Measurements from ENCODE around the gene PPP1R3G. TPM values are rescaled to one million over a fixed set of nuclear protein-coding genes. Genes with fewer than 3 reads are reported as not detected.

Gene PPP1R3G
- total and polyA plus RNA-seq, 2 of the 13 experiments (the other 11 are each of a cell fraction or from before 2014, with no cell fraction given), result 1.2 to 1.3 TPM

- TF ChIP-seq GMEB2 (CRISPR knock-in tag; IDR thresholded peaks at IDR 0.05; ENCODE audit: low read depth) (0 out of 2 replicates have a peak, but pooled peaks have one; percentile 32), E2F5 (CRISPR knock-in tag; conservative IDR thresholded peaks at IDR 0.05) (no peak), RFX5 (IDR thresholded peaks at IDR 0.05; ENCODE audit: low read depth, low read length) (peak; percentile 73), ZNF720 (CRISPR knock-in tag; IDR thresholded peaks at IDR 0.05) (no peak), ARNT2 (CRISPR knock-in tag; IDR thresholded peaks at IDR 0.05; ENCODE audit: low read depth) (peak; percentile 95), MLX (CRISPR knock-in tag; IDR thresholded peaks at IDR 0.05) (peak; percentile 98), SP140L (CRISPR knock-in tag; IDR thresholded peaks at IDR 0.05; ENCODE audit: borderline replicate concordance) (peak; percentile 90; the same call in 1 of the 2 replicates), ZNF543 (CRISPR knock-in tag; IDR thresholded peaks at IDR 0.05) (peak; percentile 87), ZNF580 (CRISPR knock-in tag; IDR thresholded peaks at IDR 0.05; ENCODE audit: borderline replicate concordance, low read depth) (peak; percentile 100), RBAK (CRISPR knock-in tag; IDR thresholded peaks at IDR 0.05) (peak; percentile 88), HNRNPL (IDR thresholded peaks at IDR 0.05; ENCODE audit: low read depth, low read length) (no peak), ZNF484 (CRISPR knock-in tag; IDR thresholded peaks at IDR 0.05; ENCODE audit: borderline replicate concordance, low read depth) (no peak), ZNF263 (CRISPR knock-in tag; IDR thresholded peaks at IDR 0.05) (peak; percentile 42; the same call in 1 of the 2 replicates), YEATS4 (CRISPR knock-in tag; IDR thresholded peaks at IDR 0.05; ENCODE audit: borderline replicate concordance) (peak; percentile 91; the same call in 1 of the 2 replicates), ZZZ3 (CRISPR knock-in tag; IDR thresholded peaks at IDR 0.05; ENCODE audit: borderline replicate concordance) (0 out of 2 replicates have a peak, but pooled peaks have one; percentile 15), ZNF180 (CRISPR knock-in tag; IDR thresholded peaks at IDR 0.05; ENCODE audit: borderline replicate concordance, low read depth) (no peak), FOXA1 (IDR thresholded peaks at IDR 0.05) (peak; percentile 95), FOXA1 (CRISPR knock-in tag; IDR thresholded peaks at IDR 0.05) (peak; percentile 99), ZNF17 (CRISPR knock-in tag; IDR thresholded peaks at IDR 0.05) (no peak), CREM (IDR thresholded peaks at IDR 0.05) (peak; percentile 97), CREM (CRISPR knock-in tag; IDR thresholded peaks at IDR 0.05) (no peak), NBN (conservative IDR thresholded peaks at IDR 0.05) (no peak), SNRNP70 (IDR thresholded peaks at IDR 0.05; ENCODE audit: low read depth, low read length) (no peak), ZMYM4 (CRISPR knock-in tag; IDR thresholded peaks at IDR 0.05) (peak; percentile 99), MTF1 (CRISPR knock-in tag; IDR thresholded peaks at IDR 0.05) (no peak)
- TF ChIP-seq, protein P1, sequence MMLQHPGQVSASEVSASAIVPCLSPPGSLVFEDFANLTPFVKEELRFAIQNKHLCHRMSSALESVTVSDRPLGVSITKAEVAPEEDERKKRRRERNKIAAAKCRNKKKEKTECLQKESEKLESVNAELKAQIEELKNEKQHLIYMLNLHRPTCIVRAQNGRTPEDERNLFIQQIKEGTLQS (CRISPR knock-in tag; IDR thresholded peaks at IDR 0.05), result peak; percentile 77; the same call in 1 of the 2 replicates
- TF ChIP-seq, protein P2, sequence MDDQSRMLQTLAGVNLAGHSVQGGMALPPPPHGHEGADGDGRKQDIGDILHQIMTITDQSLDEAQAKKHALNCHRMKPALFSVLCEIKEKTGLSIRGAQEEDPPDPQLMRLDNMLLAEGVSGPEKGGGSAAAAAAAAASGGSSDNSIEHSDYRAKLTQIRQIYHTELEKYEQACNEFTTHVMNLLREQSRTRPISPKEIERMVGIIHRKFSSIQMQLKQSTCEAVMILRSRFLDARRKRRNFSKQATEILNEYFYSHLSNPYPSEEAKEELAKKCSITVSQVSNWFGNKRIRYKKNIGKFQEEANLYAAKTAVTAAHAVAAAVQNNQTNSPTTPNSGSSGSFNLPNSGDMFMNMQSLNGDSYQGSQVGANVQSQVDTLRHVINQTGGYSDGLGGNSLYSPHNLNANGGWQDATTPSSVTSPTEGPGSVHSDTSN (CRISPR knock-in tag; IDR thresholded peaks at IDR 0.05; ENCODE audit: borderline replicate concordance), result no peak
Measured at GRCh38 chr6:5068153-5068751, 16.9 kb upstream of the PPP1R3G start (continued).
